K562 (cell line): ENCODE results near the gene SIGLEC6. TPM values are rescaled to one million over a fixed set of nuclear protein-coding genes. Genes with fewer than 3 reads are reported as not detected.

Experiments
- BCL6 ChIP-seq: fragments of 250-450 bp; sonication (Bioruptor Pico); IDR thresholded peaks from 2 replicates; pipeline ENCODE4 v1.4.0; 2020
- HMG20A ChIP-seq: fragments of 450-650 bp; formaldehyde crosslinking; conservative IDR thresholded peaks from 2 replicates; pipeline ENCODE4 v1.4.0; 2020; ENCODE audit warnings: mild to moderate bottlenecking, mixed read lengths
- MAFK ChIP-seq: IDR thresholded peaks from 2 replicates; pipeline ENCODE4 v1.6.1; 2011; ENCODE audit warnings: low read length, improper control_type of control experiment
- MED1 ChIP-seq: sonication (generic); formaldehyde crosslinking; IDR thresholded peaks from 2 replicates; pipeline ENCODE4 v1.8.1; 2023; ENCODE audit warnings: missing genetic modification reagents, borderline replicate concordance
- MEIS2 ChIP-seq: fragments of 450-650 bp; IDR thresholded peaks from 2 replicates; pipeline ENCODE4 v1.6.1; 2014; ENCODE audit warnings: mild to moderate bottlenecking; ENCODE audit not compliant: partially characterized antibody
- PCBP1 ChIP-seq: fragments of 200-400 bp; formaldehyde crosslinking; IDR thresholded peaks from 2 replicates; pipeline ENCODE4 v1.6.1; 2018; ENCODE audit warnings: mild to moderate bottlenecking, low read depth, low read length; ENCODE audit not compliant: poor library complexity, severe bottlenecking
- PHF20 ChIP-seq: fragments of 450-650 bp; IDR thresholded peaks from 2 replicates; pipeline ENCODE4 v1.6.1; 2018; ENCODE audit not compliant: partially characterized antibody
- SAFB2 ChIP-seq: fragments of 200-400 bp; formaldehyde crosslinking; IDR thresholded peaks from 2 replicates; pipeline ENCODE4 v1.6.1; 2018; ENCODE audit warnings: borderline replicate concordance, low read length, low read depth, moderate library complexity; ENCODE audit not compliant: severe bottlenecking
- SIRT6 ChIP-seq: IDR thresholded peaks from one replicate; pipeline ENCODE4 v1.6.1; 2012; ENCODE audit warnings: low read depth, mild to moderate bottlenecking, control low read depth, inconsistent platforms, low read length, moderate library complexity
- SMARCE1 ChIP-seq: fragments of 450-650 bp; IDR thresholded peaks from 2 replicates; pipeline ENCODE4 v1.7.1; 2016; ENCODE audit warnings: mild to moderate bottlenecking
- ZNF134 ChIP-seq: fragments of 250-450 bp; sonication (Bioruptor Pico); conservative IDR thresholded peaks from 2 replicates; pipeline ENCODE4 v1.4.0; 2020
- ZNF75A ChIP-seq: fragments of 450-650 bp; formaldehyde crosslinking; IDR thresholded peaks from 2 replicates; pipeline ENCODE4 v1.4.0; 2020; ENCODE audit warnings: mild to moderate bottlenecking
- polyA plus RNA-seq, 8 experiments: library from polyadenylated mRNA; depleted of rRNA in 4 of 8; stranded (reverse) in 5 of 8; unstranded in 3 of 8; fragments of >200 nt; fragmentation: Nextera tagmentation in 2 of 8; fragmentation: Illumina TruSeq in 1 of 8; extraction: Ambion mirVana in 2 of 8; extraction: Trizol in 1 of 8; gene quantifications; 2 replicates each; pipeline versions ENCODE4 v1.2.1 to v1.2.3, GENCODE V29; 2011 to 2014; ENCODE audit warnings: inconsistent platforms in 1 of 8, missing spikeins in 1 of 8
- total RNA-seq, 7 experiments: library from RNA; depleted of rRNA in 6 of 7; stranded (reverse); fragments of >200 nt in 6 of 7; fragmentation: Illumina TruSeq in 2 of 7; extraction: Trizol in 2 of 7; gene quantifications; 2 replicates each; pipeline versions ENCODE4 v1.2.1 to v1.2.3, GENCODE V29; 2011 to 2021; ENCODE audit warnings: low replicate concordance in 1 of 7
- TF ChIP-seq, protein P1 (sequence below), 2 experiments: fragments of 450-650 bp; IDR thresholded peaks; 2 replicates each; pipeline ENCODE4 v1.6.1; 2016; ENCODE audit warnings: mild to moderate bottlenecking in 2 of 2, borderline replicate concordance in 1 of 2, low read depth in 1 of 2, moderate library complexity in 1 of 2
- TF ChIP-seq, protein P2 (sequence below), 2 experiments: fragments of 450-650 bp; IDR thresholded peaks; 2 replicates each; pipeline ENCODE4 v1.6.1; 2016
- TF ChIP-seq, protein P3 (sequence below): sonication (generic); formaldehyde crosslinking; IDR thresholded peaks from 2 replicates; pipeline ENCODE4 v1.8.1; 2023; ENCODE audit warnings: mild to moderate bottlenecking, missing genetic modification reagents
- TF ChIP-seq, protein P4 (sequence below): fragments of 250-450 bp; sonication (Bioruptor Pico); IDR thresholded peaks from 2 replicates; pipeline ENCODE4 v1.8.0; 2022; ENCODE audit warnings: moderate library complexity, mild to moderate bottlenecking, inconsistent platforms

Gene SIGLEC6
- total and polyA plus RNA-seq, 9 of the 15 experiments (the other 6 are each of a cell fraction or from before 2014, with no cell fraction given) = 0.03 to 17.5 (median 0.71) TPM

DNA sequence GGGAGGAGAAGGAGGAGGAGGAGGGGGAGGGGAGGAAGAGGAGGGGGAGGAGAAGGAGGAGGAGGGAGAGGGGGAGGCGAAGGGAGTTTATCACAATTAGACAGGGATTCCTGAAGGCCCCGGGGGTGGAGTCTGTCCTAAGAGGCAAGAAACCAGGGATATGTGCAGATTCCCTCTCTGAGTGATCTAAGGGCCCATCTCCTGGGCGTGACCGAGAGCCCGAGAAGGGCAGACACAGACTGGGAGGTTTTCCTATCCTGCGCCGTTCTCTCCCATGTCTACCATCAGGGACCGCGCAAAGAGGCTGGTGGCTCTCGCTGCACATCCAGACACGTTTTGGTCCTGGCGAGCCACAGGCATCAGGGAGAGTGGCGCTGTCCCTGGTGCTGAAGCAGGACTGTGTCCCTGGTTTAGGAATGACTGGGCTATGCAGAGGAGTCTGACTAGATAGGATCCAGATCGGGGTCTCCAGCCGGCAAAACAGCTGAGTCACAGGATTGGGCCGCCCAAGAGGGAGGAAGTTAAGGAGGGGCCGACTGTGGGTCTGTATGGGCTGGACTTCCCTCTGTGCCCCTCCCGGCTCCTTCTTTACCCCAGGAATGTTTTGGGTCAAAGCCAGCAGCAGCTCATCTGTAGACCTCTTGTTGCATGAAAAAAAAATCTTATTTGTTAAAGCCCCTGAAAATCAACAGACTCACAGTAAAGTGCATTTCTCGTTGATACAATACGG, 21.7 kb upstream of the SIGLEC6 start (continued):
- TF ChIP-seq, protein P1, sequence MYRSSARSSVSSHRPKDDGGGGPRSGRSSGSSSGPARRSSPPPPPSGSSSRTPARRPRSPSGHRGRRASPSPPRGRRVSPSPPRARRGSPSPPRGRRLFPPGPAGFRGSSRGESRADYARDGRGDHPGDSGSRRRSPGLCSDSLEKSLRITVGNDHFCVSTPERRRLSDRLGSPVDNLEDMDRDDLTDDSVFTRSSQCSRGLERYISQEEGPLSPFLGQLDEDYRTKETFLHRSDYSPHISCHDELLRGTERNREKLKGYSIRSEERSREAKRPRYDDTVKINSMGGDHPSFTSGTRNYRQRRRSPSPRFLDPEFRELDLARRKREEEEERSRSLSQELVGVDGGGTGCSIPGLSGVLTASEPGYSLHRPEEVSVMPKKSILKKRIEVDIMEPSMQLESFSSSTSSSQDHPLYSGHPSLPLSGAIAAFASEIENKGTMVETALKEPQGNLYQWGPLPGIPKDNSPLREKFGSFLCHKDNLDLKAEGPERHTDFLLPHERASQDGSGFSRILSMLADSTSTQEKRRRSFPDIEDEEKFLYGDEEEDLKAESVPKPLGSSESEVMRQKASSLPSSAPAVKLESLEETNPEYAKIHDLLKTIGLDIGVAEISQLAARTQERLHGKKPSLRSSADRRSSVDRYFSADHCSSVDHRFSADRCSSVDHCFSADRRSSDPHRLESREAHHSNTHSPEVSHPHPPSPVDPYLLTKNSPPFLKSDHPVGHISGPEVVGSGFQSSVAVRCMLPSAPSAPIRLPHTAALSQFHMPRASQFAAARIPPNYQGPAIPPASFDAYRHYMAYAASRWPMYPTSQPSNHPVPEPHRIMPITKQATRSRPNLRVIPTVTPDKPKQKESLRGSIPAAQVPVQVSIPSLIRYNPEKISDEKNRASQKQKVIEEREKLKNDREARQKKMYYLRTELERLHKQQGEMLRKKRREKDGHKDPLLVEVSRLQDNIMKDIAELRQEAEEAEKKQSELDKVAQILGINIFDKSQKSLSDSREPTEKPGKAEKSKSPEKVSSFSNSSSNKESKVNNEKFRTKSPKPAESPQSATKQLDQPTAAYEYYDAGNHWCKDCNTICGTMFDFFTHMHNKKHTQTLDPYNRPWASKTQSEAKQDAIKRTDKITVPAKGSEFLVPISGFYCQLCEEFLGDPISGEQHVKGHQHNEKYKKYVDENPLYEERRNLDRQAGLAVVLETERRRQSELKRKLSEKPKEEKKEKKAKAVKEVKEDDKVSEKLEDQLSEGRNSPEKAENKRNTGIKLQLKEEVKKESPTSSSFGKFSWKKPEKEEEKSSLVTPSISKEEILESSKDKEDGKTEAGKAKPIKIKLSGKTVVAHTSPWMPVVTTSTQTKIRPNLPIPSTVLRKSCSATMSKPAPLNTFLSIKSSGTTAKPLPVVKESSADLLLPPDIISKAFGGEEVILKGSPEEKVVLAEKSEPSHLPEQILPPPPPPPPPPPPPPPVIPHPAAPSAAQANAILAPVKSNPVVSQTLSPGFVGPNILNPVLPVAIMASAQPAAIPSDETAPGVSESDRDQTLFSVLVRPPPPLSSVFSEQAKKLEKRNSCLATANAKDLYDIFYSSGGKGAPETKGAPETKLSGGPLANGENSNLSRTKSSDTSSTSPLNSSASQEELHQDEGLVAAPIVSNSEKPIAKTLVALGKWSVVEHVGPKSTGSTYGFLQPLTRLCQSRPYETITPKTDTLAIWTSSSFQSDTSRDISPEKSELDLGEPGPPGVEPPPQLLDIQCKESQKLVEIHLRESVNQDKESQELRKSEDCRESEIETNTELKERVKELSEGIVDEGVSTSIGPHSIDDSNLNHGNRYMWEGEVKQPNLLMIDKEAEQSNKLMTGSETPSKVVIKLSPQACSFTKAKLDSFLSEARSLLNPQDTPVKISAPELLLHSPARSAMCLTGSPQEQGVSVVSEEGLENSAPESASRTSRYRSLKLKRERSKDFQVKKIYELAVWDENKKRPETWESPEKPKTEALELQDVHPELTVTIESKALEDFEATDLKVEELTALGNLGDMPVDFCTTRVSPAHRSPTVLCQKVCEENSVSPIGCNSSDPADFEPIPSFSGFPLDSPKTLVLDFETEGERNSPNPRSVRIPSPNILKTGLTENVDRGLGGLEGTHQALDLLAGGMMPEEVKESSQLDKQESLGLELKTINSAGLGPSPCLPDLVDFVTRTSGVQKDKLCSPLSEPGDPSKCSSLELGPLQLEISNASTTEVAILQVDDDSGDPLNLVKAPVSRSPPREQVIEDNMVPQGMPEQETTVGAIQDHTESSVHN (IDR thresholded peaks at IDR 0.05; ENCODE audit: borderline replicate concordance in 1 of 2, low read depth in 1 of 2) = 0 out of 4 replicates have a peak, but pooled peaks of 1 of the 2 experiments have one; percentile 22
- TF ChIP-seq, protein P2, sequence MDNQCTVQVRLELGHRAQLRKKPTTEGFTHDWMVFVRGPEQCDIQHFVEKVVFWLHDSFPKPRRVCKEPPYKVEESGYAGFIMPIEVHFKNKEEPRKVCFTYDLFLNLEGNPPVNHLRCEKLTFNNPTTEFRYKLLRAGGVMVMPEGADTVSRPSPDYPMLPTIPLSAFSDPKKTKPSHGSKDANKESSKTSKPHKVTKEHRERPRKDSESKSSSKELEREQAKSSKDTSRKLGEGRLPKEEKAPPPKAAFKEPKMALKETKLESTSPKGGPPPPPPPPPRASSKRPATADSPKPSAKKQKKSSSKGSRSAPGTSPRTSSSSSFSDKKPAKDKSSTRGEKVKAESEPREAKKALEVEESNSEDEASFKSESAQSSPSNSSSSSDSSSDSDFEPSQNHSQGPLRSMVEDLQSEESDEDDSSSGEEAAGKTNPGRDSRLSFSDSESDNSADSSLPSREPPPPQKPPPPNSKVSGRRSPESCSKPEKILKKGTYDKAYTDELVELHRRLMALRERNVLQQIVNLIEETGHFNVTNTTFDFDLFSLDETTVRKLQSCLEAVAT (IDR thresholded peaks at IDR 0.05) = no peak
- TF ChIP-seq ZNF75A (no peak), MEIS2 (peak; percentile 58), MAFK (peak; percentile 77), HMG20A (CRISPR knock-in tag) (no peak), MED1 (no peak), SAFB2 (no peak), BCL6 (CRISPR knock-in tag) (no peak), SIRT6 (no peak), SMARCE1 (peak; percentile 53; the same call in 1 of the 2 replicates), PCBP1 (no peak), ZNF134 (no peak), PHF20 (no peak)
- TF ChIP-seq, protein P3, sequence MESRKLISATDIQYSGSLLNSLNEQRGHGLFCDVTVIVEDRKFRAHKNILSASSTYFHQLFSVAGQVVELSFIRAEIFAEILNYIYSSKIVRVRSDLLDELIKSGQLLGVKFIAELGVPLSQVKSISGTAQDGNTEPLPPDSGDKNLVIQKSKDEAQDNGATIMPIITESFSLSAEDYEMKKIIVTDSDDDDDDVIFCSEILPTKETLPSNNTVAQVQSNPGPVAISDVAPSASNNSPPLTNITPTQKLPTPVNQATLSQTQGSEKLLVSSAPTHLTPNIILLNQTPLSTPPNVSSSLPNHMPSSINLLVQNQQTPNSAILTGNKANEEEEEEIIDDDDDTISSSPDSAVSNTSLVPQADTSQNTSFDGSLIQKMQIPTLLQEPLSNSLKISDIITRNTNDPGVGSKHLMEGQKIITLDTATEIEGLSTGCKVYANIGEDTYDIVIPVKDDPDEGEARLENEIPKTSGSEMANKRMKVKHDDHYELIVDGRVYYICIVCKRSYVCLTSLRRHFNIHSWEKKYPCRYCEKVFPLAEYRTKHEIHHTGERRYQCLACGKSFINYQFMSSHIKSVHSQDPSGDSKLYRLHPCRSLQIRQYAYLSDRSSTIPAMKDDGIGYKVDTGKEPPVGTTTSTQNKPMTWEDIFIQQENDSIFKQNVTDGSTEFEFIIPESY (CRISPR knock-in tag) = no peak; the same call in 1 of the 2 replicates
- TF ChIP-seq, protein P4, sequence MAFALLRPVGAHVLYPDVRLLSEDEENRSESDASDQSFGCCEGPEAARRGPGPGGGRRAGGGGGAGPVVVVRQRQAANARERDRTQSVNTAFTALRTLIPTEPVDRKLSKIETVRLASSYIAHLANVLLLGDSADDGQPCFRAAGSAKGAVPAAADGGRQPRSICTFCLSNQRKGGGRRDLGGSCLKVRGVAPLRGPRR (CRISPR knock-in tag) = no peak
